AG09309 (cell line): ENCODE results near the gene SNX9.
A peak's percentile ranks its signal among the peaks of the same experiment; 100 is the strongest.

Experiments
- DNase-seq: peaks from one replicate; pipeline ENCODE4 v3.0.0-alpha.2; 2010; ENCODE audit warnings: low read depth
- H3K4me3 ChIP-seq: 2 replicates; pipeline ENCODE4 v1.5.1; 2011; ENCODE audit warnings: mild to moderate bottlenecking, low read depth, low read length, moderate library complexity; ENCODE audit not compliant: control insufficient read depth
- CTCF ChIP-seq: IDR thresholded peaks from 2 replicates; pipeline ENCODE4 v1.5.1; 2011; ENCODE audit warnings: mild to moderate bottlenecking, low read depth, low read length, inconsistent platforms; ENCODE audit not compliant: insufficient read depth, control insufficient read depth; ENCODE audit errors: missing control alignments

Gene SNX9

GRCh38 chr6:157800420-157801237 lies 22.4 kb upstream of the SNX9 start:
- peak; percentile 46 for DNase-seq
- TF ChIP-seq CTCF, result no peak
- no peak overlapping the region for H3K4me3 ChIP-seq

GRCh38 chr6:157804448-157805327 lies 18.4 kb upstream of the SNX9 start:
- H3K4me3 ChIP-seq, result no peak overlapping the region

GRCh38 chr6:157806131-157806855 lies 16.8 kb upstream of the SNX9 start:
- DNase-seq, result no peak
- H3K4me3 ChIP-seq, result no peak overlapping the region
- TF ChIP-seq CTCF, result no peak

More at GRCh38 chr6:157804448-157805327, 18.4 kb upstream of the SNX9 start:
- DNase-seq, result no peak
- no peak for TF ChIP-seq CTCF

DNA sequence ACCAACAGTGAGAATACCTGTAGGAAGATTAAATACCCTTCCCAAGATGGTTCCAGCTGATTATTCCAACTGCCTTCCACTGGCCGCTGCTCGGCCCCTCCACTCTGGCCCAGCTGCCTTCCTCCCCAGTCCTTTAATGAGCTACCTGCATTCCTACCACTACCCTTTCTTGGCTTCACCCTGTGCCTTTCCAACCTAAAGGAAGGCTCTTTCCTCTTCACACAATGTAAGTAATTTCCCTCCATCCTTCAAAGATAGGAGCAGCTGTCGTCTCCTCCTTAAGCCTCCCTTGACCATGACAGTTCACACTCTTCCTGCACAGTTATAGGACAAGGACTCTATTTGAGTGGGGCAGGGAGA lies 16.2 kb upstream of the SNX9 start:
- DNase-seq, result no peak
- TF ChIP-seq CTCF, result no peak
- H3K4me3 ChIP-seq, result no peak overlapping the region

- no peak for TF ChIP-seq CTCF
- DNase-seq, result no peak
- no peak overlapping the region for H3K4me3 ChIP-seq
These were observed 14.6 kb upstream of the SNX9 start for GRCh38 chr6:157808405-157808950.

DNA sequence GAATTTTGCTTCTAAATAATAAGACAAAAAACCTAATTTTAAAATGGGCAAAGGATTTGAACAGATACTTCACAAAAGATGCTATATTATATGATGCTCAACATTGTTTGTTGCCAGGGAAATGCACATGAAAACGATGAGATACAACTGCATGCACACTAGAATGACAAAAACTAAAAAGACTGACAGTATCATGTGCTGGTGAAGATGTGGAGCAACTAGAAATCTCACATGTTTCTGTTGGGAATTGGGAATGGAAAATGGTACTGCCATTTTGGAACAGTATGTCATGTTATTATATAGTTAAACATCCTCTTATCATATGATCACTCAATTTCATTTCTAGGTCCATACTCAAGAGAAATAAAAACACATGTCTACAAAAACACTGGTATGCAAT lies 13.4 kb upstream of the SNX9 start:
- no peak for DNase-seq
- TF ChIP-seq CTCF, result no peak
- H3K4me3 ChIP-seq, result no peak overlapping the region
